Measurements from ENCODE around the gene CCL28.

- TF ChIP-seq, protein P1, sequence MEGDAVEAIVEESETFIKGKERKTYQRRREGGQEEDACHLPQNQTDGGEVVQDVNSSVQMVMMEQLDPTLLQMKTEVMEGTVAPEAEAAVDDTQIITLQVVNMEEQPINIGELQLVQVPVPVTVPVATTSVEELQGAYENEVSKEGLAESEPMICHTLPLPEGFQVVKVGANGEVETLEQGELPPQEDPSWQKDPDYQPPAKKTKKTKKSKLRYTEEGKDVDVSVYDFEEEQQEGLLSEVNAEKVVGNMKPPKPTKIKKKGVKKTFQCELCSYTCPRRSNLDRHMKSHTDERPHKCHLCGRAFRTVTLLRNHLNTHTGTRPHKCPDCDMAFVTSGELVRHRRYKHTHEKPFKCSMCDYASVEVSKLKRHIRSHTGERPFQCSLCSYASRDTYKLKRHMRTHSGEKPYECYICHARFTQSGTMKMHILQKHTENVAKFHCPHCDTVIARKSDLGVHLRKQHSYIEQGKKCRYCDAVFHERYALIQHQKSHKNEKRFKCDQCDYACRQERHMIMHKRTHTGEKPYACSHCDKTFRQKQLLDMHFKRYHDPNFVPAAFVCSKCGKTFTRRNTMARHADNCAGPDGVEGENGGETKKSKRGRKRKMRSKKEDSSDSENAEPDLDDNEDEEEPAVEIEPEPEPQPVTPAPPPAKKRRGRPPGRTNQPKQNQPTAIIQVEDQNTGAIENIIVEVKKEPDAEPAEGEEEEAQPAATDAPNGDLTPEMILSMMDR (IDR thresholded peaks at IDR 0.05), result no peak
- TF ChIP-seq POLR2A (IDR thresholded peaks at IDR 0.05), result no peak
Measured at GRCh38 chr5:43415935-43416802, 4.0 kb upstream of the CCL28 start.
